GM23248 (cell line): ENCODE data around the gene NUP98.

Experiments
- EZH2 ChIP-seq: fragments of 200-600 bp; sonication (generic); IDR thresholded peaks from 2 replicates; pipeline ENCODE4 v1.6.1; 2018; ENCODE audit warnings: antibody characterized with exemption, mild to moderate bottlenecking; ENCODE audit not compliant: insufficient read depth, poor library complexity, severe bottlenecking
- EZH2phosphoT487 ChIP-seq: fragments of 200-600 bp; sonication (generic); IDR thresholded peaks from 2 replicates; pipeline ENCODE4 v1.6.1; 2018; ENCODE audit warnings: antibody characterized with exemption, moderate library complexity, mild to moderate bottlenecking, low read depth; ENCODE audit not compliant: insufficient read depth

GRCh38 chr11:3841426-3842350 is 44.3 kb upstream of the NUP98 start:
- TF ChIP-seq EZH2phosphoT487 (no peak), EZH2 (no peak)
